ENCODE results near the gene SGCG. TPM values are rescaled to one million over a fixed set of nuclear protein-coding genes. Genes with fewer than 3 reads are reported as not detected.
A peak's percentile ranks its signal among the peaks of the same experiment; 100 is the strongest.

Gene SGCG
- total RNA-seq, 1 donor from 2014 or later: not detected

- DNase-seq (ENCODE audit: extremely low spot score in 2 of 2): no peak
- Histone ChIP-seq H3K27ac (no peak overlapping the region), H3K4me3 (no peak overlapping the region)
Observed at GRCh38 chr13:23349161-23349897, 168.6 kb downstream of the SGCG start.

DNA sequence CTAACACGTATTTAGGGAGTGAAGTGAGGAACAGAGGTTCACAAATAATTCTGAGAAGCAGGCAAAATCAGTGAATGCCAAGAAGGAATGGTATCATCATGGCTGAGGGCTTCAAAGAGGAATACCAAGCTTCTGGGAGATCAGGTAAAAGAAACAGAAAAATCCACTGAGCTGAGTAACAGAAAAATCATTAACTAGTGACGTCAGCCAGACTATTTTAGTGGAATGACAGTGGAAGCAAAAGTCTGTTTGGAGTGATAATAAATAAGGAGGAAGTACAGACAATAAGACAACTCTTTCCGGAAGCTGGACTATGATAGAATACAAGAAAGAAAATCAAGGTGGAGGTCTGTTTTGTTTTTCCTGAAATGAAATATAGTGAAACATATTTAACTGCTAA is 169.2 kb downstream of the SGCG start:
- Histone ChIP-seq H3K4me3 (no peak overlapping the region), H3K4me1 (peaks cover 12% of the 10 kb centered on the region), H3K9me3 (no peaks in the 10 kb centered on the region), H3K27me3 (no peaks in the 10 kb centered on the region), H3K36me3 (peaks cover 0 to 14% of the 10 kb centered on the region in 2 donors), H3K27ac (no peak overlapping the region)
- intact Hi-C loops (cut with DNase I): no loop called here
- DNase-seq (ENCODE audit: extremely low spot score in 2 of 2): no peak
- TF ChIP-seq POLR2AphosphoS5 (IDR thresholded peaks at IDR 0.05; ENCODE audit: insufficient read depth in 1 of 2, low read depth in 1 of 2): no peak

More at GRCh38 chr13:23349161-23349897, 168.6 kb downstream of the SGCG start:
- intact Hi-C loops (cut with DNase I): no loop called here
- TF ChIP-seq POLR2A (IDR thresholded peaks at IDR 0.05) (no peak), CTCF (IDR thresholded peaks at IDR 0.05) (no peak), POLR2AphosphoS5 (IDR thresholded peaks at IDR 0.05; ENCODE audit: insufficient read depth in 1 of 2, low read depth in 1 of 2) (peak in 1 of 2 donors; percentile 44)
- Histone ChIP-seq H3K27me3 (no peaks in the 10 kb centered on the region), H3K9me3 (no peaks in the 10 kb centered on the region), H3K36me3 (peaks cover 0 to 8% of the 10 kb centered on the region in 2 donors), H3K4me1 (peaks cover 12% of the 10 kb centered on the region)

DNA sequence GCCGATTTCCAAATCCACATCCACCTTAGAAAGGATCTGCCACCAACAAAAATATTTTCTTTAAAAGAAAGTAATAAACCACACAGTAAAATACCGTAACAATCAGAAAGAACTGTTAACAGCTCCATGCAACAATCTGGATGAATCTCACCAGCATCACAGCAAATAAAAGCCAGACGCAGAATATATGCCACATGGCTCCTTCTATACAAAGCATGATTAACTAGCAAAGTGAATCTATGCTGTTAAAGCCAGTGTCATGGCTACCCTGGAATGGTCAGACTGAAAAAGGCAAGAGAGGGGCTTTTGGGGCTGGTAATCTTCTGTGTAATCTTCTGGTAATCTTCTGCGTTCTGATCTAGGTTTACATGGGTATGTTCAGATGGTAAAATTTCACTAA is 171.4 kb downstream of the SGCG start:
- Histone ChIP-seq H3K4me3 (no peak overlapping the region), H3K27me3 (no peaks in the 10 kb centered on the region), H3K36me3 (peaks cover 0 to 11% of the 10 kb centered on the region in 2 donors), H3K9me3 (no peaks in the 10 kb centered on the region), H3K4me1 (peaks cover 12% of the 10 kb centered on the region), H3K27ac (no peak overlapping the region)
- no peak for DNase-seq (ENCODE audit: extremely low spot score in 2 of 2)
- intact Hi-C loops (cut with DNase I): no loop called here
- no peak for TF ChIP-seq CTCF (IDR thresholded peaks at IDR 0.05)

- DNase-seq (ENCODE audit: extremely low spot score in 2 of 2): no peak
- no peaks in the 10 kb centered on the region for H3K9me3 ChIP-seq
- H3K27me3 ChIP-seq: no peaks in the 10 kb centered on the region
- TF ChIP-seq POLR2A (IDR thresholded peaks at IDR 0.05) (no peak), CTCF (IDR thresholded peaks at IDR 0.05) (no peak), POLR2AphosphoS5 (IDR thresholded peaks at IDR 0.05; ENCODE audit: insufficient read depth in 1 of 2, low read depth in 1 of 2) (no peak)
- no peaks in the 10 kb centered on the region for H3K4me1 ChIP-seq
- H3K36me3 ChIP-seq: peaks cover 0 to 23% of the 10 kb centered on the region in 2 donors
- H3K4me3 ChIP-seq: no peak overlapping the region
- intact Hi-C loops (cut with DNase I): no loop called here
- H3K27ac ChIP-seq: no peak overlapping the region
Observed at GRCh38 chr13:23354520-23354919, 173.7 kb downstream of the SGCG start.

DNA sequence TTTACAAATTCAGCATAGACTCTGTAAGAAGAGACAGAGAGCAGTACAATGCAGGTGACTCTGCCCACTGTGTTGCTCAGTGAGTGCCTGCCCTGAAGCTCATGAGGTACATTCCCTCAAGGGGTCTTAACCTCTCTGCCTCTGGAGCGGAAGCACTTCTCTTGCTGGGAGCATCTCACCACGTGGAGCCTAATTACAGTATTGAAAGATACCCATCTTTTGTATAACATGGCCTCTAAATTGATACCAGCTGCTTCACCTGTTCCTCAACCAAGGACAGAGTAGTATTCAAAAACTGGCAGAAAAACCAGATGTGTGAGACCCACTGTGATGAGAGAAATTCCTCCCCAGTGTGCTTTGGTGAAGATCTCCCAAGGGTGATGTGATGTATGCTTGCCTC is 175.6 kb downstream of the SGCG start:
- intact Hi-C loops (cut with DNase I): no loop called here
- no peaks in the 10 kb centered on the region for H3K4me1 ChIP-seq
- no peak overlapping the region for H3K27ac ChIP-seq
- peaks cover 0 to 23% of the 10 kb centered on the region in 2 donors for H3K36me3 ChIP-seq
- TF ChIP-seq POLR2AphosphoS5 (IDR thresholded peaks at IDR 0.05; ENCODE audit: insufficient read depth in 1 of 2, low read depth in 1 of 2) (no peak), POLR2A (IDR thresholded peaks at IDR 0.05) (no peak), CTCF (IDR thresholded peaks at IDR 0.05) (no peak)
- no peak overlapping the region for H3K4me3 ChIP-seq
- H3K27me3 ChIP-seq: no peaks in the 10 kb centered on the region
- no peaks in the 10 kb centered on the region for H3K9me3 ChIP-seq
- no peak for DNase-seq (ENCODE audit: extremely low spot score in 2 of 2)

Measured in vagina (tissue), 2 donors.